ENCODE measurements around the gene RDH5. TPM values are rescaled to one million over a fixed set of nuclear protein-coding genes. Genes with fewer than 3 reads are reported as not detected.

RDH5 gene
- total RNA-seq, 1 experiment from 2014 or later: 4.2 TPM

DNA sequence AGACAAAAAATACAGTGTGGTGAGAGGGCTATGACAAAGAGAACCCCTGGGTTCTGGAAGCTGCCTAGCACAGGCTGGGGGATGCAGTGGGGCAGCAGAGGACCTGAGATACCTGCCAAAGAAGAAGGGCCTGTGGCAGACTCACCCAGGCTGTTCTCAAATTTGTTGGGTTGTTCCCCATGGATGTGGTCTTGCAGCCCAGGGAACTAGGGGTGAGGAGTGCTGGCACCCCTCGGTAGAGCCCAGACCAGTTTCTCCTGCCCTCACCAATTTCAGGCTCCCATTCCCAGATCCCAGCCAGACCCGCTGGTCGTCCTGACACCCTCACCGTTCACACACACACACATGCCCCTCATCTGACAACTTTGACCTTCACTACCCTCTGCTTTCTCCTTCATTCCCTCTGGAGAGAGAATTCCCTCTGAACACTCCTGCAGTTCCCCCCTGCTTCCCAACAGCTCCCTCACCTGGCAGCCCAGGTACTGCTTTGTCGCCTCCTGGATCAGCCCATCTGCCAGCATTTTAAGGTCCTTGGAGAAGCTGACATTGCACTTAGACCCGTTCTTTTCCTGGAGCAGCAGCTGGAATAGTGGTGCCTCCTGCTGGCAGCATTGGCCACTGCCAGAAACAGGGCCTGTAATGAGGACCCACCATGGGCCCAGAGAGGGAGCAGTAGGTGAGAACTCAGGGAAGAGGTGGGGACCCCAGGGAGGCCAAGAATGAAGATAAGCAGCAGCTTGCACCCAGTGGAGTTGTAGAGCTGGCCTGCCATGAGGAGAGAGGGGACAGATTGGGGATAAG lies 16.8 kb downstream of the RDH5 start:
- DNase-seq: peak; percentile 87
- Histone ChIP-seq H3K27me3 (ENCODE audit: control insufficient read depth, insufficient read depth, low read length) (no peaks in the 10 kb centered on the region), H3K4me3 (ENCODE audit: insufficient read depth, low read depth, low read length) (no peak overlapping the region), H3K36me3 (replicated peaks; ENCODE audit: control insufficient read depth, insufficient read depth, low read length) (no peaks in the 10 kb centered on the region)

DNA sequence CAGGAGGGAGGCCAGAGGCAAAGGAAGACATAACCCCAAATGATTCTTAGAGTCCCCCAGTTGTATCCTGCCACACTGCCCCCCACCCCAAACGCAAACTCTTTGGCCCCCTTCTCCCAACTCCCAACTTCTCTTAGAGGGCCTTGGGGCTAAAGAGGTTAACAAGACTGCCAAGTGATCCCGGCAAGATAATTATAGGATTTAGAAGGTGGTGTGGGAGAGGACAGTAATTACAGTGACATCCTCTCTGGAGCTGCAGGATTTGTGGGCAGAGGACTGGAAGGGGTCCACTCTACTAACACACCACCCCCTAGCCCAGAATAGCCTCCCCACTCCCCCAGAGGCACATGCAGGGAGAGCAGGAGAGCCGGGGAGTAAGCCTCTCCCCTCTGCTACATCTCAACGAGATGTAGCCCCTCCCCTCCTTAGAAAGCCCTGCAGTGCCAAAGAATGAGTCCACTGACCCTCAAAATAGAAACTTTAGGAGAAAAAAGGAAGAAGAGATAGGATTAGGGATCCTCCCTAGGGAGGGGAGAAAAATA lies 17.5 kb downstream of the RDH5 start:
- peak; percentile 46 for DNase-seq

DNA sequence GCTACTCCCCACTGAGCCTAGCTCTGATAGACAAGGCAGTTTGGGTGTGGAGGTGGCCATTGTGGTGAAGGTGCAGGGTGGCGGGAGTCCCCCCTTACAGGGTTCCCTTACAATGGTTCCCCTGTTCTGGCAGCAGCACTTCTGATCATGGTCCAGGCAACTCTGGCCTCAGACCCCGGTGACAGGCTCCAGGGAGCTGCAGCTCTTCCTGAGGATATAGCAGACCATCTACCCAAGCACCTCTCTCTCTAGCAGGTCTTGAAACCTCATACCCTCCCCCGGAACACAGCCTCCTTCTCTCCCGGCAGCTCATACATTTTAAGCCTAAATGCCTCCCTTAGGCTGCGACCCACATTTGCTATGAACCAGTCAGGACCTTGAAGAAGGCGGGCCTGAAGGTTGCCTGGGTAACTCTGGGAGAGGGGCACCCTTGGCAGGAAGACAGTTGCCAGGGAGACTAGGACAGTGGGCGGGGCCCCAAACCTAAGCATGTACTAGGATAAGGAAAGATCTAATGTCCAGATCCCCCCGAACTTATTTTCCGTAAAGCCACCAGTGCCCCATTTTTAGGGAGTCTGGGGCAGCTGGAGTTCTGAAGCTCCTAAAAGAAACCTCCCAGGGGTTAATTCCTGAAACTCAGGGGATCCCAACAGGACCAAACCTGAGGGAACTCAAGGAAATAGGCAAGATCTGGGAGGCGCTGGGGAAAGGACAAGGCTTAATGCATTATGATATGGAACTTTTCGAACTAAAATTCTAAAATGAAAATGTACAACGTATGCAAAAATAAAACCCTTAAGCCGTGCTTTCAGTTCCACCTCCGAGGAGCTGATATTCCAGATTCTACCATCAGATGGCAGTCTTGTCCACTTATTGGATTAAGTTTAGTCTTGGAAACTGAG lies 18.2 kb downstream of the RDH5 start:
- peak overlapping the region; percentile 35 for H3K4me3 ChIP-seq (ENCODE audit: insufficient read depth, low read depth, low read length)
- H3K36me3 ChIP-seq (replicated peaks; ENCODE audit: control insufficient read depth, insufficient read depth, low read length): no peaks in the 10 kb centered on the region
- H3K27me3 ChIP-seq (ENCODE audit: control insufficient read depth, insufficient read depth, low read length): no peaks in the 10 kb centered on the region
- peak; percentile 82 for DNase-seq

More for the DNA sequence above, 17.5 kb downstream of the RDH5 start:
- peak overlapping the region; percentile 26 for H3K4me3 ChIP-seq (ENCODE audit: insufficient read depth, low read depth, low read length)
- H3K36me3 ChIP-seq (replicated peaks; ENCODE audit: control insufficient read depth, insufficient read depth, low read length): no peaks in the 10 kb centered on the region
- no peaks in the 10 kb centered on the region for H3K27me3 ChIP-seq (ENCODE audit: control insufficient read depth, insufficient read depth, low read length)

DNA sequence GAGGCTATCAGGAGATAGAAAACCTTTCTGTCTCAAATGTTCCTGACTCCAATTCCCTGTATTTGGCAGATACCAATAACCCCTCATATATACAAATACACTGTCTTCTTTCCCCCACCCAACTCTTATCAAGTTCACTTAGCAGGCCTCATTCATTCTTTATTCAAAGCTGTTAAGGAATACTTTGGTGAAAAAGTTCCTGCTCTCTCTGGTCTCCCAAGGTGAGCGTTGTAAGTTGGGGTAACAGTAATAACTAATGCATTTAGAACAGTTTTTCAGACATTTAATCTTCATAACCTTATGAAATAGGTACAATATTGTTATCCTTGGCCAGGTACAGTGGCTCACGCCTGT lies 18.8 kb downstream of the RDH5 start:
- Histone ChIP-seq H3K27me3 (ENCODE audit: control insufficient read depth, insufficient read depth, low read length) (no peaks in the 10 kb centered on the region), H3K4me3 (ENCODE audit: insufficient read depth, low read depth, low read length) (no peak overlapping the region), H3K36me3 (replicated peaks; ENCODE audit: control insufficient read depth, insufficient read depth, low read length) (no peaks in the 10 kb centered on the region)
- no peak for DNase-seq

DNA sequence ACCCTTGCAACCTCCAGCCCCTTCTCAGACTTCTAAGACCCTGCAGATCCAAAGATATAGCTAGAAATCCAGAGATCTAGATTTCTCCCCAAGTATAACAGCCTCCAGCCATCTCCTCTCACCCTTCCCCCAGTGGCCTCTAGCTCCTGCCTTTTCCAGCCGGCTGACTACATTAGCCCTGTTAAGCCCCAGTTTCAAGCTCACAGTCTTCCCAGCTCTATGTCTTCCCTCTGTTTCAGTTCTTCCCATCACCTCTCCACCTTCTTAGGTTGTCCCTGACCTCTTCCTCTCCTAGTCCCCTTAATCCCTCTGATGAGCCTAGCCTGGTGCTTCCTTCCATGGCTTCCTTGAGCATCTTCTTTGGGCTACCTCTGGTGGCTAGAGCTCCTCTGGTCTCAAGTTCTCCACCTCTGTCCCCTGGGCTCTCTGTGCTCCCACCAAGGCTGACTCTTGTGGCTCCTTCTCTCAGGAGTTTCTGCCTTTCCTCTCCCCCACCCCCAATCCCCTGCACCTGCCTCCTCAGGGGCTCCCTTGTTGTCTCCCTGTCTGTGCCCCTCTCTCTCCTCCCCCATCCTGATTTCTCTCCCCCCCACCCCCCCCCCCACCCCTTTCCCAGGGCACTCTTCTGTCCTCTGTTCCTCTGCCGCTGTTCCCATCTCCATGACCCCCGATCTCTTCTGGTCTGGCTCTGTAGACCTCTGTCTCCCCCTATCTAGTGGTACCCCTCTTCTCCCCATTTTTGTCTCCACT lies 21.9 kb downstream of the RDH5 start:
- Histone ChIP-seq H3K27me3 (ENCODE audit: control insufficient read depth, insufficient read depth, low read length) (no peaks in the 10 kb centered on the region), H3K4me3 (ENCODE audit: insufficient read depth, low read depth, low read length) (peak overlapping the region; percentile 22; the same call in 1 of the 2 replicates), H3K36me3 (replicated peaks; ENCODE audit: control insufficient read depth, insufficient read depth, low read length) (no peaks in the 10 kb centered on the region)
- DNase-seq: peak; percentile 31

DNA sequence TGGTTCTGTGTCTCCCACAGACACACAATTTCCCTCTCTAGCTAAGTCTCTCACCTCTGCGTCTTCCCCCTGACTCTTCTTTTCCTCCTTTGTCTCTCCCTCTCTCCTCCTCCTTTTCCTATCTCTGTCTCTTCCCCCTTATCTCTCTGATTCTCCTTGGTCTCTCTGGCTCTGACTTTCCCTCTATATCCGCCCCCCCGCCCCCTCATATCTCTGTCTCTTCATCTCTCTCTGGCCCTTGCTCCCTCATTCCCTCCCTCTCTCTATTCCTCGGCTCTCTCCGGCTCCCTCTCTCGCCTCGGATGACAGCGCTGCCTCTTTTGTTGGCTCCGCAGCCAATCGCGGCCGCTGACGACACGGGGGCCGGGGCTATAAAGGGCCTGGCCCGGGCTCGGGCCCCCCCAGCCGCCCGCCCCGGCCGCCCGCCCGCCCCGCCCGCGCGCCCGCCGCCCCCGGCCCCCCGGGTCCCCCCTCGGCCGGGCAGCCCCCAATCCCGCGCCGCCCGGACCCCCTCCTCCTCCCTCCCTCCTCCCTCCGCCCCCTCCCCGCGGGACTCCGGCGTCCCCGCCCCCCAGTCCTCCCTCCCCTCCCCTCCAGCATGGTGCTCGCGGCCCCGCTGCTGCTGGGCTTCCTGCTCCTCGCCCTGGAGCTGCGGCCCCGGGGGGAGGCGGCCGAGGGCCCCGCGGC lies 22.7 kb downstream of the RDH5 start, which contains the start of gene GDF11:
GDF11 (plus strand) TSS at position 404 of the 687 bp plus-strand sequence; CDS start at position 599, 195 bp downstream.
- Histone ChIP-seq H3K4me3 (ENCODE audit: insufficient read depth, low read depth, low read length) (peak within 1 kb of the TSS; percentile 84), H3K36me3 (replicated peaks; ENCODE audit: control insufficient read depth, insufficient read depth, low read length) (peaks cover 1% of the 10 kb centered on the region; the same call in 1 of the 2 replicates), H3K27me3 (ENCODE audit: control insufficient read depth, insufficient read depth, low read length) (no peaks in the 10 kb centered on the region)
- DNase-seq: peak; percentile 96

DNA sequence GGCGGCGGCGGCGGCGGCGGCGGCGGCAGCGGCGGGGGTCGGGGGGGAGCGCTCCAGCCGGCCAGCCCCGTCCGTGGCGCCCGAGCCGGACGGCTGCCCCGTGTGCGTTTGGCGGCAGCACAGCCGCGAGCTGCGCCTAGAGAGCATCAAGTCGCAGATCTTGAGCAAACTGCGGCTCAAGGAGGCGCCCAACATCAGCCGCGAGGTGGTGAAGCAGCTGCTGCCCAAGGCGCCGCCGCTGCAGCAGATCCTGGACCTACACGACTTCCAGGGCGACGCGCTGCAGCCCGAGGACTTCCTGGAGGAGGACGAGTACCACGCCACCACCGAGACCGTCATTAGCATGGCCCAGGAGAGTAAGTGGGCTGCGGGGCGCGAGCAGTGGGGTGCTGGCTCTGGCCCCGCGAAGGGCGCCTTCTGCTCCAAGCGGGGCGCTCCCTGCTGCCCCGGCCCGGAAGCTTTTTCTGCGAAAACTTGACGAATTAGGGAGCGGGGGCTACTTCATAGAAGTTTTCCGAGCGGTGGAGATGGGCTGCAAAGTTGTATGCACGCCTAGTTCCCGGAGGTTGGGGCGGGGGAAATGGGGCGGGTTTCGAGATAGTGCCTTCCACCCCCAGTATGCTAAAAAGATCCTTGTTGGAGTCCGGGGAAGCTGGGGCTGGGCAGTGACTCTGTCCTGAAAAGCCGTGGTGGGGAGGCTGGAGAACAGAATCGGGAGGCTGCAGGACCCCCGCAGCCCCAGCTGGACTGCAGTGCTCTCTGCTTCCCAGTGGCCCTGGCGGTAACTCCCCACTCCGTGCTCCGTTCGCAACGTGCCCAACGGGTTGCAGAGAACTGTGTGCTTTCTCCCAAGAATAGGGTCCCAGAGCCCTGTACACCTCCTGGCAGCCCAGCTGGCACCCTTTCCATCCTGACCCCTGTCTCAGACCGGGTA lies 23.5 kb downstream of the RDH5 start:
- Histone ChIP-seq H3K36me3 (replicated peaks; ENCODE audit: control insufficient read depth, insufficient read depth, low read length) (peaks cover 2% of the 10 kb centered on the region; the same call in 1 of the 2 replicates), H3K27me3 (ENCODE audit: control insufficient read depth, insufficient read depth, low read length) (no peaks in the 10 kb centered on the region), H3K4me3 (ENCODE audit: insufficient read depth, low read depth, low read length) (peak overlapping the region; percentile 84)
- peak; percentile 49 for DNase-seq

DNA sequence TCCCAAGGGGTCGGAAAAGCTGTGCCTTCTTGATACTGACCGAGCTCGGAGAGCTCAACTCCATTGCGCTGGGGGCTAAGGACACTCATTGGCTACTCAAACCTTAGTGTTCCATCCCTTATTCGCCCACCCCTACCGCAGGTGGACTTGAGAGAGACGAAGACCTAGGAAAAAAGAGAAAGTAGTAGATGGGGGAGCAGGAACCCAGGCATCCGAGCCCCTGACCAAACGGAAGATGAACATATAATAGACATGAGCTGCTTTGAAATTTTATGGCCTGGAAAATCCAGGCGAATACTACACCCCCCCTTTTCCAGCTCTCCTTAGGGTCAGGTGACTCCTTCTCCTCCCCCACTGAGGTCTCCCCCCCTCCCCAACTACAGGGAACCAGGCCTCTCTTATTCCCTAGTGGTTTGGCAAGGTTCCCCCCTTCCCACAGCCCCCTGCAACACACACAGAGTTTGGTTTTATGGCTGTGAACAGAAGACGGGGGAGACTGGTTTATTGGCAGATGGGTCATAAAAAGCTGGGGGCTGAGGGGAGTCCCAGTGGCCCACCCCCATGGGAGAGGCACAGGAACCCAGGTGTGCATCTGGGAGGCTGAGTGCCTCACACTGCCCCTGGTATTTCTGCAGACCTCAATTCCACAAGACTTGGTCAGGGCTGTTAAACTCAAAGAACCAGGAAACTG lies 24.3 kb downstream of the RDH5 start:
- Histone ChIP-seq H3K27me3 (ENCODE audit: control insufficient read depth, insufficient read depth, low read length) (no peaks in the 10 kb centered on the region), H3K4me3 (ENCODE audit: insufficient read depth, low read depth, low read length) (peak overlapping the region; percentile 84), H3K36me3 (replicated peaks; ENCODE audit: control insufficient read depth, insufficient read depth, low read length) (peaks cover 5% of the 10 kb centered on the region)
- DNase-seq: peak; percentile 58

DNA sequence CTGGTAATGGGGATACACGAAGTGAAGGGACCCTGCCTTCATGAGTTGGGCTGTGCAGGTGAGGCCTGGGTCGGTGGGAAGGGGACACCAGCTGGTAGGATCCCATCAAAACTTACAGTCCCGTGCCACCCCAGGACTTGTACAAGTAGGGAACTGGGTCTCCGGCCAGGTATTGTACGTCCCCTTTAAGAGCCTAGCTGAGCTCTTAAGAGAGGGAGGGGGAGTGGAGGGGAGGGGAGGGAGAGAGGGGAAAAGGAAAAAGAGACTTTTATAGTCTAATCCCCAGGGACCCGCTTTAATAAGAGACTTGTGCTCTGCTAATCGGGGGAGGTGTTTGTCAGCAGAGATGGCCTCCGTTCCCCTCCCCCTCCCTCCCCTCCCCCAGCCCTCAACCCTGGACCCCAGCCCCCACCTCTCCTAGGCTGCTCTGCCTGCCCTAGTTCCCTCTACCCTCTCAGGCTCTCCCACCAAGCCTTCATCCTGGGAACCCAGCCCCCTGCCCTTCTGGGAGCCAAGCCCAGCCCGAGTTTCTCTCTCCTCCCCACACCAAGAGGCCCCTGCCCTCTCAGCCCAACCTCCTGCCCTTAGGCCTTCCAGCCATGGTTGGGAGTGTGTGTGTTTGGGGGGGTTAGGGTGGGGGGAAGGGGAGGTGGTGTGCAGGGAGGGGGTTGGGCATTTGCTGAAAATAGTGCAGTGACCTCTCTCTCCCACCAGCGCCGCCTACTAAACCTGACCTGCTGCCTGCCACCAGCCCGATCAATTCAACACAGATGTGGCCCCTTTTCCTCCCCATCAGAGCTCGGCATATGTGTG lies 25.4 kb downstream of the RDH5 start:
- DNase-seq: peak; percentile 90
- H3K36me3 ChIP-seq (replicated peaks; ENCODE audit: control insufficient read depth, insufficient read depth, low read length): peaks cover 8% of the 10 kb centered on the region
- no peaks in the 10 kb centered on the region for H3K27me3 ChIP-seq (ENCODE audit: control insufficient read depth, insufficient read depth, low read length)
- H3K4me3 ChIP-seq (ENCODE audit: insufficient read depth, low read depth, low read length): peak overlapping the region; percentile 84

DNA sequence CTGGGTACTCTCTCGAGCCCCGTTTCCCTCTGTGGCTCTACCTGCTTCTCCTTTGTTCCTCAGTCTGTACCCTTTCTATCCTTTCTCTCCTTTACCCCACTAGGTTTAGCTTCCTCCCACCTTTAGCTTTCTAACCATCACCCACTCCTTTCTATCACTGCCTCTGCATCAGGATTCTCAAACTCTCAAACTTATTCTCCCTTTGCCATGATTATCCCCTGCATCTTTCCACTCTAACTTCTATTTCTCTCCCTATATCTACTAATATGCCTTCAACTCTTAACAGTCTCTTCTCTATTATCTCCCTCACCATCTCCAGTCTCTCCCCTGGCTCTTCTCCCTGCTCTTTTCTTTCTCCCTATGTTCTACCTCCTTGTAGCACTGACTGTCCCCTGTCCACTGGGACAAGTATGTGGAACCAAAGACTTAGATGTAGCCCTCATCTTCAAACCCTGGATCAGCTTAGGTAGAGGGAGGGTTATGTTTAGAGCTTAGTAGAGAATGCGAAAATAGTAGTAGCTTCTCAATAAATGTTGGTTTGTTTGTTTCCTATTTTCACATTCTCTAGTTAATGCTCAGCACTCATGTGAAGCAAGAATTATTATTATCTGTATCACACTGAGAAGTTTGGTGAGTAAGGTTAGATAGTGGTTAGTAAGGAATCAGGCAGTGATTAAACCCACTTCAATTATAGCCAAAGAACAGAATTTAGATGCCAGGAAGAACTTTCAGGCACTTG lies 26.1 kb downstream of the RDH5 start:
- H3K27me3 ChIP-seq (ENCODE audit: control insufficient read depth, insufficient read depth, low read length): no peaks in the 10 kb centered on the region
- peak overlapping the region; percentile 28 for H3K4me3 ChIP-seq (ENCODE audit: insufficient read depth, low read depth, low read length)
- DNase-seq: peak; percentile 22
- H3K36me3 ChIP-seq (replicated peaks; ENCODE audit: control insufficient read depth, insufficient read depth, low read length): peaks cover 14% of the 10 kb centered on the region

DNA sequence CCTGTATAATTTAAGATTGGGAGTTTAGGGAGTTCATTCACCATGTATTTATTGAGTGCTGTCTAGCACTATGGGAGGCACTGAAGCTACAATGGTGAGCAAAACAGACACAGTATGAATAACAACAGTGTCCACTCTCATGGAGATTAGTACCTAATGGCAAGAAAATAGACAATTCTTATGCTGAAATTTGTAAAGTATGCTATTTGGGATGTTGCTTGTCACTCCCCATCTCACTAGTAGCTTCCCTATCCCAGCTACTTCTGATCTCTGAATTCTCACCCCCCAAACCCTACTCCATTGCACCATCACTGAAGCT lies 26.7 kb downstream of the RDH5 start:
- DNase-seq: peak; percentile 48
- no peak overlapping the region for H3K4me3 ChIP-seq (ENCODE audit: insufficient read depth, low read depth, low read length)
- H3K36me3 ChIP-seq (replicated peaks; ENCODE audit: control insufficient read depth, insufficient read depth, low read length): peaks cover 19% of the 10 kb centered on the region
- no peaks in the 10 kb centered on the region for H3K27me3 ChIP-seq (ENCODE audit: control insufficient read depth, insufficient read depth, low read length)
